PC-9 (cell line): ENCODE measurements around the gene CFL2.

Experiments used
- CTCF ChIP-seq: fragments of 200-600 bp; sonication (generic); conservative IDR thresholded peaks from 2 replicates; pipeline ENCODE4 v1.6.1; 2017; ENCODE audit warnings: mixed run types, antibody characterized with exemption, mild to moderate bottlenecking, moderate library complexity
- EZH2 ChIP-seq: fragments of 200-600 bp; sonication (generic); IDR thresholded peaks from 2 replicates; pipeline ENCODE4 v1.8.0; 2017; ENCODE audit warnings: antibody characterized with exemption, low read depth

- TF ChIP-seq CTCF = no peak
- TF ChIP-seq EZH2 = no peak
These were observed at the start of gene CFL2 for GRCh38 chr14:34714320-34715126.
